Measurements from ENCODE around the gene ACLY. TPM values are rescaled to one million over a fixed set of nuclear protein-coding genes. Genes with fewer than 3 reads are reported as not detected.

The ACLY gene
- total and polyA plus RNA-seq, 2 of the 13 experiments (the other 11 are each of a cell fraction or from before 2014, with no cell fraction given), result 111 to 218 TPM

GRCh38 chr17:41835800-41836549, 82.8 kb downstream of the ACLY start, which contains the start of gene NT5C3B (continued):
- no peak for TF ChIP-seq SP1 (IDR thresholded peaks at IDR 0.05)
- peak; percentile 27; the same call in 1 of the 2 replicates for TF ChIP-seq SP1 (CRISPR knock-in tag; IDR thresholded peaks at IDR 0.05)
- TF ChIP-seq NCOA2 (CRISPR knock-in tag; IDR thresholded peaks at IDR 0.05), result no peak
- peak; percentile 11; the same call in 1 of the 2 replicates for TF ChIP-seq THRA (CRISPR knock-in tag; IDR thresholded peaks at IDR 0.05; ENCODE audit: borderline replicate concordance)
- TF ChIP-seq RFXANK (CRISPR knock-in tag; IDR thresholded peaks at IDR 0.05), result 0 out of 2 replicates have a peak, but pooled peaks have one; percentile 3
- 0 out of 2 replicates have a peak, but pooled peaks have one; percentile 49 for TF ChIP-seq ZC3H13 (CRISPR knock-in tag; IDR thresholded peaks at IDR 0.05)
- peak; percentile 53 for TF ChIP-seq ZNF407 (CRISPR knock-in tag; IDR thresholded peaks at IDR 0.05; ENCODE audit: not compliant biosample characterization)
- TF ChIP-seq ZNF33A (CRISPR knock-in tag; IDR thresholded peaks at IDR 0.05; ENCODE audit: borderline replicate concordance), result no peak
- TF ChIP-seq AGO2 (optimal IDR thresholded peaks at IDR 0.05; ENCODE audit: low read depth, low read length), result peak; percentile 75
- TF ChIP-seq ZHX2 (IDR thresholded peaks at IDR 0.05; ENCODE audit: low read depth), result no peak
- TF ChIP-seq ZHX2 (CRISPR knock-in tag; IDR thresholded peaks at IDR 0.05; ENCODE audit: borderline replicate concordance), result 0 out of 2 replicates have a peak, but pooled peaks have one; percentile 7
- no peak for TF ChIP-seq NONO (IDR thresholded peaks at IDR 0.05)
- TF ChIP-seq NONO (CRISPR knock-in tag; conservative IDR thresholded peaks at IDR 0.05), result peak; percentile 81

Data from HepG2 (cell line).